ENCODE measurements around the gene TNNI2.

DNA sequence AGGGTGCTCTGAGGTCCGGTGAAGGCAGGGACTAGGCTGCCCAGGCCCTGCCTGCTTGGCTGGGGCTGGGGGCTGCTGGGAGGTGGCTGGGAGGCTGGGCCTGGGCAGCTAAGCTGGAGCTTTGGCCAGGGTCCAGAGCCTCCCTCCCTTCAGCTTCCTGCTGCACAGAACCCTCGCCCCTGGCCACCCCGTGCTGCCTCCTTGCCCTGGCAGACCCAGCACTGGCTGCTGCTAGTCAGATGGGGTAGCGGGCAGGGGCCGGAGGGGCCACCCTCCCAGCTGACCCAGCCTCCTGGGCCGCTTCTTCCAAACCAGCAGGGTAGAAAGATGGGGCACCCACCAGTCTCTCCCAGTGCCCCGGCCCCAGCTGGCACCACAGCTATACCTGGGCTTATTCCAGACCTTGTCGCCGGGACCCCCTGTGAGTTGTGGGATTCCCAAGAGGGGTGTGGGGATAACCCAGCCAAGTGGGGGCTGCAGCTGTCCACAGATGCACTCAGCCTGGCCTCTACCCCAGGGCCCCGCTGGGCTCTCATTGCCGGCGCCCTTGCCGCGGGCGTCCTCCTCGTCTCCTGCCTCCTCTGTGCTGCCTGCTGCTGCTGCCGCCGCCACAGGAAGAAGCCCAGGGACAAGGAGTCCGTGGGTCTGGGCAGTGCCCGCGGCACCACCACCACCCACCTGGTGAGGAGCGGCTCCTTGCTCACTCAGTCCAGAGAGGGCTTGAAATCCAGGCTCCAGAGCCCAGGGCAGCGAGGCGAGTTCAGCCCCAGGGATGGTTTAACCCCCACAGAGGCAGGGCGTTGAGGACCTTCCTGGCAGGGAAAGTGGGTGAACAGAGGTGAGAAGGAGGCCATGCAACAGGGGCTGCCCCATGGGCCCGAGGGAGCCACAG is 3.8 kb upstream of the TNNI2 start, which contains the start of gene SYT8:
- no peak for TF ChIP-seq EP300 (IDR thresholded peaks at IDR 0.05)
- TF ChIP-seq POLR2A (IDR thresholded peaks at IDR 0.05): no peak
- TF ChIP-seq, protein P1, sequence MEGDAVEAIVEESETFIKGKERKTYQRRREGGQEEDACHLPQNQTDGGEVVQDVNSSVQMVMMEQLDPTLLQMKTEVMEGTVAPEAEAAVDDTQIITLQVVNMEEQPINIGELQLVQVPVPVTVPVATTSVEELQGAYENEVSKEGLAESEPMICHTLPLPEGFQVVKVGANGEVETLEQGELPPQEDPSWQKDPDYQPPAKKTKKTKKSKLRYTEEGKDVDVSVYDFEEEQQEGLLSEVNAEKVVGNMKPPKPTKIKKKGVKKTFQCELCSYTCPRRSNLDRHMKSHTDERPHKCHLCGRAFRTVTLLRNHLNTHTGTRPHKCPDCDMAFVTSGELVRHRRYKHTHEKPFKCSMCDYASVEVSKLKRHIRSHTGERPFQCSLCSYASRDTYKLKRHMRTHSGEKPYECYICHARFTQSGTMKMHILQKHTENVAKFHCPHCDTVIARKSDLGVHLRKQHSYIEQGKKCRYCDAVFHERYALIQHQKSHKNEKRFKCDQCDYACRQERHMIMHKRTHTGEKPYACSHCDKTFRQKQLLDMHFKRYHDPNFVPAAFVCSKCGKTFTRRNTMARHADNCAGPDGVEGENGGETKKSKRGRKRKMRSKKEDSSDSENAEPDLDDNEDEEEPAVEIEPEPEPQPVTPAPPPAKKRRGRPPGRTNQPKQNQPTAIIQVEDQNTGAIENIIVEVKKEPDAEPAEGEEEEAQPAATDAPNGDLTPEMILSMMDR (IDR thresholded peaks at IDR 0.05): no peak
- no peak for TF ChIP-seq POLR2AphosphoS5 (IDR thresholded peaks at IDR 0.05)

Measured in gastroesophageal sphincter (tissue), 3 donors.